Stimulated activated CD4-positive, alpha-beta T cell treated with anti-CD3 and anti-CD28 coated beads, TNF-alpha, amount 100 ng/mL, for 24 hours (primary cell): ENCODE data around the gene TMEM125.

Experiments used
- DNase-seq, 3 experiments: peaks; one replicate each; pipeline ENCODE4 v3.0.0-alpha.2; 2020; ENCODE audit warnings: low read depth in 3 of 3

Gene TMEM125

GRCh38 chr1:43274125-43274803, 4.5 kb downstream of the TMEM125 start:
- DNase-seq, result peak in 2 of 3 experiments; percentile 7 to 35

- no peak for DNase-seq
These were observed 5.0 kb downstream of the TMEM125 start for GRCh38 chr1:43274804-43275180.

GRCh38 chr1:43275826-43276620, 6.2 kb downstream of the TMEM125 start:
- no peak for DNase-seq

- no peak for DNase-seq
These were observed 6.9 kb downstream of the TMEM125 start for GRCh38 chr1:43276673-43277072.

- no peak for DNase-seq
These were observed 7.5 kb downstream of the TMEM125 start for GRCh38 chr1:43277116-43277876.

GRCh38 chr1:43279161-43279560, 9.4 kb downstream of the TMEM125 start:
- no peak for DNase-seq

GRCh38 chr1:43279666-43280065, 9.9 kb downstream of the TMEM125 start:
- DNase-seq, result no peak

- no peak for DNase-seq
These were observed 10.9 kb downstream of the TMEM125 start for GRCh38 chr1:43280692-43281091.

GRCh38 chr1:43282220-43283195, 12.7 kb downstream of the TMEM125 start:
- DNase-seq, result no peak

- no peak for DNase-seq
These were observed 14.3 kb downstream of the TMEM125 start for GRCh38 chr1:43284065-43284464.

GRCh38 chr1:43284546-43285110, 14.8 kb downstream of the TMEM125 start:
- no peak for DNase-seq

GRCh38 chr1:43285269-43285990, 15.6 kb downstream of the TMEM125 start, which contains the start of gene C1orf210:
TSS of gene C1orf210 (minus strand) at chr1:43285581. CDS start at chr1:43283270, 2,311 bp downstream.
- no peak for DNase-seq

GRCh38 chr1:43286115-43286514, 16.3 kb downstream of the TMEM125 start:
- DNase-seq, result no peak

GRCh38 chr1:43286533-43286932, 16.8 kb downstream of the TMEM125 start:
- DNase-seq, result no peak

- no peak for DNase-seq
These were observed 18.4 kb downstream of the TMEM125 start for GRCh38 chr1:43288058-43288784.

- DNase-seq, result no peak
These were observed 19.3 kb downstream of the TMEM125 start for GRCh38 chr1:43288785-43289706.

- DNase-seq, result no peak
These were observed 22.4 kb downstream of the TMEM125 start for GRCh38 chr1:43292216-43292615.

GRCh38 chr1:43292679-43293078, 22.9 kb downstream of the TMEM125 start:
- DNase-seq, result no peak
